GM12878 (cell line): ENCODE results near the gene EEFSEC. TPM values are rescaled to one million over a fixed set of nuclear protein-coding genes. Genes with fewer than 3 reads are reported as not detected.
A peak's percentile ranks its signal among the peaks of the same experiment; 100 is the strongest.

Experiments
- ATAC-seq: fragments of 200-7000 bp; cut with Tn5 transposase; 3 replicates; pipeline ENCODE4 v1.9.1; 2020; ENCODE audit warnings: mild to moderate bottlenecking, moderate library complexity
- BruUV-seq: library from RNA; stranded (reverse); fragments of 400-500 nt; replicated peaks from 2 replicates; lab custom pipeline; 2021; lab: Mats Ljungman, UMichigan
- CTCF ChIA-PET: fragments of 300-600 bp; sonication (Branson Sonifier 250); formaldehyde crosslinking; extraction: SDS; loops from one replicate; lab custom pipeline; 2021; ENCODE audit warnings: inconsistent platforms; lab: Yijun Ruan, JAX
- POLR2A ChIA-PET: fragments of 350-600 bp; formaldehyde crosslinking; extraction: SDS; loops from one replicate; lab custom pipeline; 2021; ENCODE audit warnings: inconsistent platforms; lab: Charles Lee
- RAD21 ChIA-PET: fragments of 300-600 bp; sonication (Branson Sonifier 250); formaldehyde crosslinking; loops from one replicate; lab custom pipeline; 2023; ENCODE audit warnings: antibody characterized with exemption; ENCODE audit not compliant: unreplicated experiment; lab: Charles Lee
- SMC1A ChIA-PET: fragments of 300-600 bp; sonication (Branson Sonifier 250); formaldehyde crosslinking; loops from one replicate; lab custom pipeline; 2023; ENCODE audit not compliant: unreplicated experiment, uncharacterized antibody; lab: Charles Lee
- DNase-seq: peaks from one replicate; pipeline ENCODE4 v3.0.0-alpha.2; 2011; ENCODE audit warnings: low read depth, low spot score
- FAIRE-seq: peaks from 3 replicates; lab custom pipeline; 2011; peaks lifted over from hg19 to GRCh38; lab: Jason Lieb, UNC
- H2AFZ ChIP-seq: 2 replicates; pipeline ENCODE4 v1.6.0; 2011; ENCODE audit warnings: low read depth, low read length, control low read depth; ENCODE audit not compliant: control insufficient read depth
- H3K27ac ChIP-seq: 2 replicates; pipeline ENCODE4 v1.5.1; 2011; ENCODE audit warnings: control low read depth; ENCODE audit not compliant: control insufficient read depth, insufficient read depth
- H3K27me3 ChIP-seq, 2 experiments: replicated peaks in 1 of 2; 2 replicates each; pipeline versions ENCODE4 v1.6.0 to v1.6.1; 2011; ENCODE audit warnings: low read length in 1 of 2; ENCODE audit not compliant: control insufficient read depth in 2 of 2, insufficient read depth in 2 of 2
- H3K36me3 ChIP-seq, 2 experiments: 2 replicates each; pipeline ENCODE4 v1.5.1; 2011; ENCODE audit warnings: low read length in 1 of 2; ENCODE audit not compliant: control insufficient read depth in 2 of 2, insufficient read depth in 2 of 2
- H3K4me1 ChIP-seq: 2 replicates; pipeline ENCODE4 v1.6.1; 2011; ENCODE audit warnings: mild to moderate bottlenecking, low read length, moderate library complexity, mixed read lengths; ENCODE audit not compliant: control insufficient read depth, insufficient read depth
- H3K4me2 ChIP-seq: 2 replicates; pipeline ENCODE4 v1.6.0; 2011; ENCODE audit warnings: control low read depth; ENCODE audit not compliant: control insufficient read depth, insufficient read depth
- H3K4me3 ChIP-seq: fragments of 200-600 bp; sonication (generic); 2 replicates; pipeline ENCODE4 v1.5.1; 2016
- H3K79me2 ChIP-seq: 2 replicates; pipeline ENCODE4 v1.6.0; 2011; ENCODE audit warnings: low read length; ENCODE audit not compliant: control insufficient read depth, insufficient read depth
- H3K9ac ChIP-seq: 2 replicates; pipeline ENCODE4 v1.8.0; 2011; ENCODE audit warnings: low read length, control low read depth, mixed read lengths; ENCODE audit not compliant: control insufficient read depth, insufficient read depth
- H3K9me3 ChIP-seq: replicated peaks from 3 replicates; pipeline ENCODE4 v1.5.1; 2011; ENCODE audit warnings: mild to moderate bottlenecking, low read length; ENCODE audit not compliant: control insufficient read depth, insufficient read depth
- H4K20me1 ChIP-seq: 2 replicates; pipeline ENCODE4 v1.6.0; 2011; ENCODE audit not compliant: control insufficient read depth, insufficient read depth
- FOXK2 ChIP-seq: fragments of 450-650 bp; IDR thresholded peaks from 2 replicates; pipeline ENCODE4 v1.6.1; 2017; ENCODE audit warnings: mild to moderate bottlenecking, moderate library complexity
- GABPA ChIP-seq: IDR thresholded peaks from 2 replicates; pipeline ENCODE4 v1.6.1; 2014; ENCODE audit warnings: antibody characterized with exemption, low read depth, mild to moderate bottlenecking, inconsistent platforms
- POLR2AphosphoS5 ChIP-seq: IDR thresholded peaks from 2 replicates; pipeline ENCODE4 v1.6.1; 2011; ENCODE audit warnings: mild to moderate bottlenecking, low read length, inconsistent platforms
- TBL1XR1 ChIP-seq: IDR thresholded peaks from 2 replicates; pipeline ENCODE4 v1.6.1; 2012; ENCODE audit warnings: low read depth, low read length, improper control_type of control experiment
- WGBS: methylation state at CpG from one replicate; pipeline ENCODE4 v1.1.6; 2016; ENCODE audit warnings: low lambda C conversion rate; ENCODE audit not compliant: insufficient replicate concordance, insufficient coverage; ENCODE audit errors: missing lambda C conversion rate; 5-methylcytosine and 5-hydroxymethylcytosine counted together
- in situ Hi-C: fragments of 300-500 bp; cut with MboI; formaldehyde crosslinking; loops from 9 replicates; pipeline ENCODE4 v1.14.3; 2018; ENCODE audit warnings: mixed read lengths
- intact Hi-C: fragments of 100-400 bp; cut with micrococcal nuclease; formaldehyde crosslinking; loops from one replicate; pipeline ENCODE4 v1.14.2; 2022; ENCODE audit not compliant: unreplicated experiment
- polyA plus RNA-seq, 11 experiments: library from polyadenylated mRNA; depleted of rRNA in 4 of 11; unstranded in 6 of 11; stranded (reverse) in 5 of 11; fragments of >200 nt; fragmentation: Nextera tagmentation in 4 of 11; fragmentation: Illumina TruSeq in 1 of 11; extraction: Ambion mirVana in 4 of 11; extraction: Trizol in 1 of 11; gene quantifications; 1 replicate in 1 of 11; 2 replicates in 10 of 11; pipeline versions ENCODE4 v1.2.1 to v1.2.3, GENCODE V29; 2011 to 2016; ENCODE audit warnings: inconsistent platforms in 2 of 11, missing spikeins in 2 of 11, low read depth in 1 of 11
- total RNA-seq, 4 experiments: library from RNA; depleted of rRNA in 3 of 4; stranded (reverse); fragments of >200 nt in 3 of 4; fragmentation: Illumina TruSeq in 1 of 4; extraction: Trizol in 1 of 4; gene quantifications; 2 replicates each; pipeline versions ENCODE4 v1.2.1 to v1.2.3, GENCODE V29; 2013 to 2021

EEFSEC gene
- total and polyA plus RNA-seq, 10 of the 15 experiments (the other 5 are each of a cell fraction or from before 2014, with no cell fraction given): 0.29 to 29.1 (median 16.1) TPM

GRCh38 chr3:128347282-128347681 lies 194.0 kb downstream of the EEFSEC start:
- Histone ChIP-seq H2AFZ (no peak overlapping the region), H3K27ac (no peak overlapping the region), H3K4me3 (no peak overlapping the region), H3K79me2 (no peaks in the 10 kb centered on the region), H4K20me1 (no peaks in the 10 kb centered on the region), H3K27me3 (no peaks in the 10 kb centered on the region), H3K9ac (no peak overlapping the region), H3K36me3 (no peaks in the 10 kb centered on the region; a peak in 3 of 4 replicates), H3K9me3 (no peaks in the 10 kb centered on the region), H3K4me2 (no peak overlapping the region), H3K4me1 (peaks cover 10% of the 10 kb centered on the region)
- ATAC-seq: no peak
- in situ Hi-C loops: no loop called here
- intact Hi-C loops: no loop called here
- POLR2A ChIA-PET: no interaction called here
- DNase-seq: no peak
- CTCF ChIA-PET: interaction anchor here (0.6 kb wide), 1 partner anchor 410 kb away, joined by 3 read pairs; no protein-coding TSS in a partner anchor
- no peak for FAIRE-seq
- BruUV-seq: no TSS peak
- SMC1A ChIA-PET: interaction anchor here (0.7 to 1.5 kb wide), 2 partner anchors 23 to 26 kb away, joined by 3 to 5 read pairs; no protein-coding TSS in a partner anchor
- RAD21 ChIA-PET: no interaction called here
- TF ChIP-seq TBL1XR1 (no peak), FOXK2 (no peak)

DNA sequence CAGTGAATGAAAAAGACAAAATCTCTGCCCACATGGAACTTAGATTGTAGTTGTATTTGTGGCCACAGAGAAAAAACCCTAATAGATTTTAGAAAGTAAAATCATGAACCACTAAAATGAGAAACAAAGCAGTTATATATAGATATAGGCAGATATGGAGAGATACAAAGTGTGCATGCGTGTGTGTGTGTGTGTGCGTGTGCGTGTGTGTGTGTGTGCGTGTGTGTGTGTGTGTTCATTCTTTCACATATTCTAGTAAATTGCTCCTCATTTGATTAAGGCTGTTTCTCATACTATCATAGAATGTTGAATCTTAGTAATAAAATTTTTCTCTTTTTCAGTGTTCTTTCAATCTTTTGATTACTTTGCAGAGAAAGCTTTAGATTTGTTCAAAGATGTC lies 194.8 kb downstream of the EEFSEC start:
- Histone ChIP-seq H3K27ac (0 out of 2 replicates have a peak overlapping the region, but pooled peaks have one; percentile 13), H3K79me2 (no peaks in the 10 kb centered on the region), H3K4me3 (no peak overlapping the region), H2AFZ (no peak overlapping the region), H3K4me1 (peaks cover 10% of the 10 kb centered on the region), H3K27me3 (no peaks in the 10 kb centered on the region), H3K9me3 (no peaks in the 10 kb centered on the region), H3K9ac (no peak overlapping the region), H3K36me3 (no peaks in the 10 kb centered on the region; a peak in 2 of 4 replicates), H4K20me1 (no peaks in the 10 kb centered on the region), H3K4me2 (0 out of 2 replicates have a peak overlapping the region, but pooled peaks have one; percentile 18)
- FAIRE-seq: peak; percentile 38
- CTCF ChIA-PET: interaction anchor here (0.8 to 1.2 kb wide), 2 partner anchors 15 to 23 kb away, joined by 3 read pairs; no protein-coding TSS in a partner anchor
- DNase-seq: no peak
- in situ Hi-C loops: no loop called here
- RAD21 ChIA-PET: interaction anchor here (0.6 kb wide), 1 partner anchor 163 kb away, joined by 3 read pairs; no protein-coding TSS in a partner anchor
- intact Hi-C loops: no loop called here
- WGBS: 69% methylated on average over 4 of the region's 4 CpGs
- no TSS peak for BruUV-seq
- ATAC-seq: no peak
- POLR2A ChIA-PET: no interaction called here
- TF ChIP-seq POLR2AphosphoS5 (no peak), GABPA (0 out of 2 replicates have a peak, but pooled peaks have one; percentile 55)
- SMC1A ChIA-PET: interaction anchor here (0.7 to 1.5 kb wide), 2 partner anchors 22 to 25 kb away, joined by 3 to 5 read pairs; no protein-coding TSS in a partner anchor
